Astrocyte (in vitro differentiated cells and primary cell): ENCODE data around the gene TMEM132C. TPM values are rescaled to one million over a fixed set of nuclear protein-coding genes. Genes with fewer than 3 reads are reported as not detected.

Experiments
- DNase-seq: peaks from one replicate; pipeline ENCODE4 v3.0.0-alpha.2; 2010; ENCODE audit warnings: low read depth
- FAIRE-seq: peaks from 2 replicates; lab custom pipeline; 2011; peaks lifted over from hg19 to GRCh38; lab: Jason Lieb, UNC
- H2AFZ ChIP-seq: 2 replicates; pipeline ENCODE4 v1.6.0; 2012; ENCODE audit warnings: low read depth, low read length, inconsistent platforms
- H3K27ac ChIP-seq: 2 replicates; pipeline ENCODE4 v1.5.1; 2011; ENCODE audit warnings: low read depth, low read length, inconsistent platforms
- H3K27me3 ChIP-seq: 2 replicates; pipeline ENCODE4 v1.6.0; 2011; ENCODE audit warnings: low read length, inconsistent platforms; ENCODE audit not compliant: insufficient read depth
- H3K36me3 ChIP-seq: 2 replicates; pipeline ENCODE4 v1.5.1; 2011; ENCODE audit warnings: low read length, inconsistent platforms; ENCODE audit not compliant: insufficient read depth
- H3K4me1 ChIP-seq: 2 replicates; pipeline ENCODE4 v1.5.1; 2011; ENCODE audit warnings: low read length, inconsistent platforms; ENCODE audit not compliant: insufficient read depth
- H3K4me2 ChIP-seq: 2 replicates; pipeline ENCODE4 v1.6.0; 2012; ENCODE audit warnings: low read length, inconsistent platforms
- H3K4me3 ChIP-seq: 2 replicates; pipeline ENCODE4 v1.5.1; 2011; ENCODE audit warnings: low read depth, mild to moderate bottlenecking, low read length, inconsistent platforms; ENCODE audit not compliant: insufficient read depth
- H3K79me2 ChIP-seq: 2 replicates; pipeline ENCODE4 v1.6.0; 2012; ENCODE audit warnings: mild to moderate bottlenecking, low read length, inconsistent platforms; ENCODE audit not compliant: insufficient read depth
- H3K9ac ChIP-seq: 2 replicates; pipeline ENCODE4 v1.6.0; 2012; ENCODE audit warnings: mild to moderate bottlenecking, low read length, inconsistent platforms
- H3K9me3 ChIP-seq: 2 replicates; pipeline ENCODE4 v1.5.1; 2012; ENCODE audit warnings: low read depth, mild to moderate bottlenecking, low read length, inconsistent platforms; ENCODE audit not compliant: insufficient read depth
- H4K20me1 ChIP-seq: 2 replicates; pipeline ENCODE4 v1.6.0; 2012; ENCODE audit warnings: low read length, inconsistent platforms; ENCODE audit not compliant: insufficient read depth
- H3K27ac Mint-ChIP-seq: one replicate; pipeline ENCODE4 v1.8.0; 2021; ENCODE audit warnings: mild to moderate bottlenecking, mixed read lengths; ENCODE audit not compliant: unreplicated experiment
- H3K27me3 Mint-ChIP-seq: one replicate; pipeline ENCODE4 v1.8.0; 2021; ENCODE audit warnings: low read depth, mixed read lengths; ENCODE audit not compliant: unreplicated experiment
- H3K36me3 Mint-ChIP-seq: one replicate; pipeline ENCODE4 v1.8.0; 2021; ENCODE audit warnings: low read depth, mixed read lengths; ENCODE audit not compliant: unreplicated experiment
- H3K4me1 Mint-ChIP-seq: one replicate; pipeline ENCODE4 v1.8.0; 2021; ENCODE audit warnings: low read depth, mixed read lengths; ENCODE audit not compliant: unreplicated experiment
- H3K4me3 Mint-ChIP-seq: one replicate; pipeline ENCODE4 v1.8.0; 2021; ENCODE audit warnings: mild to moderate bottlenecking, moderate library complexity, mixed read lengths; ENCODE audit not compliant: unreplicated experiment
- H3K9me3 Mint-ChIP-seq: one replicate; pipeline ENCODE4 v1.8.0; 2021; ENCODE audit warnings: mild to moderate bottlenecking, mixed read lengths; ENCODE audit not compliant: unreplicated experiment
- CTCF ChIP-seq: IDR thresholded peaks from 2 replicates; pipeline ENCODE4 v1.5.1; 2011; ENCODE audit warnings: low read depth, mild to moderate bottlenecking, inconsistent platforms, low read length, moderate library complexity; ENCODE audit not compliant: insufficient read depth
- EZH2 ChIP-seq: IDR thresholded peaks from 2 replicates; pipeline ENCODE4 v1.6.1; 2012; ENCODE audit warnings: mild to moderate bottlenecking, low read length, inconsistent platforms; ENCODE audit not compliant: insufficient read depth
- total RNA-seq: library from RNA; stranded (reverse); gene quantifications from 2 replicates; pipeline ENCODE4 v1.2.1, GENCODE V29; 2021

TMEM132C gene
- total RNA-seq, 1 donor from 2014 or later, result not detected

- H3K4me2 ChIP-seq, result no peak overlapping the region
- Mint-ChIP-seq H3K4me3 (no peak overlapping the region), H3K27ac (no peak overlapping the region), H3K27me3 (no peaks in the 10 kb centered on the region), H3K4me1 (no peaks in the 10 kb centered on the region), H3K36me3 (no peaks in the 10 kb centered on the region), H3K9me3 (peaks cover 15% of the 10 kb centered on the region)
- no peaks in the 10 kb centered on the region for H3K36me3 ChIP-seq
- H3K4me3 ChIP-seq, result no peak overlapping the region
- TF ChIP-seq CTCF (no peak), EZH2 (no peak)
- DNase-seq (no peak), FAIRE-seq (no peak)
- H3K9me3 ChIP-seq, result peaks cover 11% of the 10 kb centered on the region
- no peak overlapping the region for H3K9ac ChIP-seq
- no peaks in the 10 kb centered on the region for H3K27me3 ChIP-seq
- no peaks in the 10 kb centered on the region for H4K20me1 ChIP-seq
- H2AFZ ChIP-seq, result no peak overlapping the region
- H3K27ac ChIP-seq, result no peak overlapping the region
- no peaks in the 10 kb centered on the region for H3K79me2 ChIP-seq
- H3K4me1 ChIP-seq, result no peaks in the 10 kb centered on the region
These were observed 339.1 kb downstream of the TMEM132C start for GRCh38 chr12:128606051-128606450.

- Histone ChIP-seq H3K9ac (no peak overlapping the region), H2AFZ (no peak overlapping the region), H3K9me3 (peaks cover 7% of the 10 kb centered on the region), H3K4me2 (no peak overlapping the region), H3K4me1 (no peaks in the 10 kb centered on the region), H3K36me3 (no peaks in the 10 kb centered on the region), H3K27ac (no peak overlapping the region), H4K20me1 (no peaks in the 10 kb centered on the region), H3K79me2 (no peaks in the 10 kb centered on the region), H3K27me3 (no peaks in the 10 kb centered on the region), H3K4me3 (no peak overlapping the region)
- Mint-ChIP-seq H3K27ac (no peak overlapping the region), H3K36me3 (no peaks in the 10 kb centered on the region), H3K4me1 (no peaks in the 10 kb centered on the region), H3K9me3 (peaks cover 11% of the 10 kb centered on the region), H3K4me3 (no peak overlapping the region), H3K27me3 (no peaks in the 10 kb centered on the region)
- TF ChIP-seq EZH2 (no peak), CTCF (no peak)
- FAIRE-seq (no peak), DNase-seq (no peak)
These were observed 339.6 kb downstream of the TMEM132C start for GRCh38 chr12:128606538-128606937.

- Histone ChIP-seq H3K9ac (no peak overlapping the region), H3K9me3 (peaks cover 7% of the 10 kb centered on the region), H3K36me3 (no peaks in the 10 kb centered on the region), H3K4me1 (no peaks in the 10 kb centered on the region), H4K20me1 (no peaks in the 10 kb centered on the region), H3K4me2 (no peak overlapping the region), H3K79me2 (no peaks in the 10 kb centered on the region), H3K4me3 (no peak overlapping the region), H3K27me3 (no peaks in the 10 kb centered on the region), H3K27ac (no peak overlapping the region), H2AFZ (no peak overlapping the region)
- no peak overlapping the region for H3K4me3 Mint-ChIP-seq
- no peak overlapping the region for H3K27ac Mint-ChIP-seq
- TF ChIP-seq CTCF (no peak), EZH2 (no peak)
- FAIRE-seq (no peak), DNase-seq (no peak)
- no peaks in the 10 kb centered on the region for H3K27me3 Mint-ChIP-seq
- no peaks in the 10 kb centered on the region for H3K4me1 Mint-ChIP-seq
- no peaks in the 10 kb centered on the region for H3K36me3 Mint-ChIP-seq
- H3K9me3 Mint-ChIP-seq, result peaks cover 14% of the 10 kb centered on the region
These were observed 340.0 kb downstream of the TMEM132C start for GRCh38 chr12:128606970-128607369.
